Panc1 (cell line): ENCODE results near the gene MYOT. TPM values are rescaled to one million over a fixed set of nuclear protein-coding genes. Genes with fewer than 3 reads are reported as not detected.

Source experiments
- ATAC-seq: fragments of 200-7000 bp; cut with Tn5 transposase; 2 replicates; pipeline ENCODE4 v1.9.1; 2020; ENCODE audit warnings: mild to moderate bottlenecking, moderate library complexity
- BruUV-seq: library from RNA; stranded (reverse); fragments of 400-500 nt; replicated peaks from 2 replicates; lab custom pipeline; 2021; lab: Mats Ljungman, UMichigan
- CTCF ChIA-PET: fragments of 300-600 bp; sonication (Branson Sonifier 250); formaldehyde crosslinking; loops from one replicate; lab custom pipeline; 2022; ENCODE audit warnings: antibody characterized with exemption; lab: Charles Lee
- POLR2A ChIA-PET: fragments of 300-600 bp; sonication (Branson Sonifier 250); formaldehyde crosslinking; loops from one replicate; lab custom pipeline; 2022; ENCODE audit warnings: antibody characterized with exemption; lab: Charles Lee
- DNase-seq: peaks from one replicate; pipeline ENCODE4 v3.0.0-alpha.2; 2010; ENCODE audit warnings: low read depth, low spot score
- H3K27ac ChIP-seq: 2 replicates; pipeline ENCODE4 v1.5.1; 2011; ENCODE audit warnings: mild to moderate bottlenecking, low read length, inconsistent platforms
- H3K27me3 ChIP-seq: fragments of 200-500 bp; sonication (Bioruptor generic); 2 replicates; pipeline ENCODE4 v1.6.0; 2014; ENCODE audit warnings: low read length, inconsistent platforms; ENCODE audit not compliant: control insufficient read depth, insufficient read depth
- H3K36me3 ChIP-seq: fragments of 200-500 bp; sonication (Bioruptor generic); 2 replicates; pipeline ENCODE4 v1.5.1; 2014; ENCODE audit warnings: inconsistent platforms, mild to moderate bottlenecking, low read length, moderate library complexity; ENCODE audit not compliant: control insufficient read depth, insufficient read depth
- H3K4me1 ChIP-seq: 2 replicates; pipeline ENCODE4 v1.5.1; 2011; ENCODE audit warnings: inconsistent platforms, mild to moderate bottlenecking, low read length, moderate library complexity; ENCODE audit not compliant: control insufficient read depth, insufficient read depth
- H3K4me3 ChIP-seq, 2 experiments: 2 replicates each; pipeline ENCODE4 v1.5.1; 2011 to 2012; ENCODE audit warnings: low read depth in 2 of 2, low read length in 2 of 2, mild to moderate bottlenecking in 2 of 2, inconsistent platforms in 1 of 2, moderate library complexity in 1 of 2
- H3K9me3 ChIP-seq: fragments of 200-500 bp; sonication (Bioruptor generic); 2 replicates; pipeline ENCODE4 v1.5.1; 2014; ENCODE audit warnings: low read depth, mild to moderate bottlenecking, inconsistent platforms, low read length, moderate library complexity; ENCODE audit not compliant: control insufficient read depth, insufficient read depth
- POLR2AphosphoS5 ChIP-seq: IDR thresholded peaks from 2 replicates; pipeline ENCODE4 v1.6.1; 2012; ENCODE audit warnings: mild to moderate bottlenecking, low read depth, low read length, moderate library complexity
- SIN3A ChIP-seq: IDR thresholded peaks from 2 replicates; pipeline ENCODE4 v1.6.1; 2012; ENCODE audit warnings: low read depth, mild to moderate bottlenecking, low read length, moderate library complexity, borderline replicate concordance; ENCODE audit not compliant: insufficient read depth
- TCF7L2 ChIP-seq: IDR thresholded peaks from 2 replicates; pipeline ENCODE4 v1.6.1; 2011; ENCODE audit warnings: mild to moderate bottlenecking, low read depth, low read length, inconsistent platforms
- in situ Hi-C: cut with HindIII; loops from 2 replicates; pipeline ENCODE4 v1.10.0; 2016; ENCODE audit warnings: low sequenced_read_pairs, low pct_unique_long_range_greater_than_20kb
- intact Hi-C: fragments of 100-400 bp; cut with micrococcal nuclease; formaldehyde crosslinking; loops from one replicate; pipeline ENCODE4 v1.10.0; 2022; ENCODE audit not compliant: unreplicated experiment
- total RNA-seq: library from RNA; stranded (reverse); gene quantifications from one replicate; pipeline ENCODE4 v1.2.1, GENCODE V29; 2021; ENCODE audit not compliant: unreplicated experiment
- TF ChIP-seq, protein P1 (sequence below): fragments of 450-650 bp; IDR thresholded peaks from 2 replicates; pipeline ENCODE4 v1.5.1; 2017; ENCODE audit warnings: mild to moderate bottlenecking
- TF ChIP-seq, protein P2 (sequence below), 2 experiments: IDR thresholded peaks; 2 replicates each; pipeline ENCODE4 v1.6.1; 2011 to 2012; ENCODE audit warnings: low read depth in 2 of 2, control low read depth in 1 of 2, low read length in 1 of 2, mild to moderate bottlenecking in 1 of 2, moderate library complexity in 1 of 2; ENCODE audit not compliant: insufficient read depth in 1 of 2

MYOT gene
- total RNA-seq, 1 experiment from 2014 or later: not detected

DNA sequence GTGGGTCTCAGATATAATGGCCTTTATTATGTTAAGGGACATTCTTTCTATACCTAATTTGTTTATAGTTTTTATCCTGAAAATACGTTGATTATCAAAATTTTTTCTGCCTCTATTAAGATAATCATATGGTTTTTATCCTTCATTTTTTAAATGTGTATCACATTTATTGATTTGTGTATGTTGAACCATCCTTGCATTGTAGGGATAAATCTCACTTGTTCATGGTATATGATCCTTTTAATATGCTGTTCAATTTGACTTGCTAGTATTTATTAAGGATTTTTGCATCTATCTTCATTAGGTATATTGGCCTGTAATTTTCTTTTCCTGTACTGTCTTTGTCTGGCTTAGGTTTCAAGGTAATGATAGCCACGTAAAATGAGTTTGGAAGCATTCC is 47.1 kb downstream of the MYOT start:
- Histone ChIP-seq H3K27ac (no peak overlapping the region), H3K27me3 (no peaks in the 10 kb centered on the region), H3K36me3 (no peaks in the 10 kb centered on the region), H3K9me3 (peaks cover 4% of the 10 kb centered on the region; the same call in 1 of the 2 replicates), H3K4me1 (no peaks in the 10 kb centered on the region), H3K4me3 (no peak overlapping the region)
- no peak for DNase-seq
- CTCF ChIA-PET: no interaction called here
- in situ Hi-C loops: no loop called here
- BruUV-seq: no TSS peak
- no peak for ATAC-seq
- TF ChIP-seq POLR2AphosphoS5: no peak
- no peak for TF ChIP-seq SIN3A
- TF ChIP-seq, protein P1, sequence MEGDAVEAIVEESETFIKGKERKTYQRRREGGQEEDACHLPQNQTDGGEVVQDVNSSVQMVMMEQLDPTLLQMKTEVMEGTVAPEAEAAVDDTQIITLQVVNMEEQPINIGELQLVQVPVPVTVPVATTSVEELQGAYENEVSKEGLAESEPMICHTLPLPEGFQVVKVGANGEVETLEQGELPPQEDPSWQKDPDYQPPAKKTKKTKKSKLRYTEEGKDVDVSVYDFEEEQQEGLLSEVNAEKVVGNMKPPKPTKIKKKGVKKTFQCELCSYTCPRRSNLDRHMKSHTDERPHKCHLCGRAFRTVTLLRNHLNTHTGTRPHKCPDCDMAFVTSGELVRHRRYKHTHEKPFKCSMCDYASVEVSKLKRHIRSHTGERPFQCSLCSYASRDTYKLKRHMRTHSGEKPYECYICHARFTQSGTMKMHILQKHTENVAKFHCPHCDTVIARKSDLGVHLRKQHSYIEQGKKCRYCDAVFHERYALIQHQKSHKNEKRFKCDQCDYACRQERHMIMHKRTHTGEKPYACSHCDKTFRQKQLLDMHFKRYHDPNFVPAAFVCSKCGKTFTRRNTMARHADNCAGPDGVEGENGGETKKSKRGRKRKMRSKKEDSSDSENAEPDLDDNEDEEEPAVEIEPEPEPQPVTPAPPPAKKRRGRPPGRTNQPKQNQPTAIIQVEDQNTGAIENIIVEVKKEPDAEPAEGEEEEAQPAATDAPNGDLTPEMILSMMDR: no peak
- TF ChIP-seq, protein P2, sequence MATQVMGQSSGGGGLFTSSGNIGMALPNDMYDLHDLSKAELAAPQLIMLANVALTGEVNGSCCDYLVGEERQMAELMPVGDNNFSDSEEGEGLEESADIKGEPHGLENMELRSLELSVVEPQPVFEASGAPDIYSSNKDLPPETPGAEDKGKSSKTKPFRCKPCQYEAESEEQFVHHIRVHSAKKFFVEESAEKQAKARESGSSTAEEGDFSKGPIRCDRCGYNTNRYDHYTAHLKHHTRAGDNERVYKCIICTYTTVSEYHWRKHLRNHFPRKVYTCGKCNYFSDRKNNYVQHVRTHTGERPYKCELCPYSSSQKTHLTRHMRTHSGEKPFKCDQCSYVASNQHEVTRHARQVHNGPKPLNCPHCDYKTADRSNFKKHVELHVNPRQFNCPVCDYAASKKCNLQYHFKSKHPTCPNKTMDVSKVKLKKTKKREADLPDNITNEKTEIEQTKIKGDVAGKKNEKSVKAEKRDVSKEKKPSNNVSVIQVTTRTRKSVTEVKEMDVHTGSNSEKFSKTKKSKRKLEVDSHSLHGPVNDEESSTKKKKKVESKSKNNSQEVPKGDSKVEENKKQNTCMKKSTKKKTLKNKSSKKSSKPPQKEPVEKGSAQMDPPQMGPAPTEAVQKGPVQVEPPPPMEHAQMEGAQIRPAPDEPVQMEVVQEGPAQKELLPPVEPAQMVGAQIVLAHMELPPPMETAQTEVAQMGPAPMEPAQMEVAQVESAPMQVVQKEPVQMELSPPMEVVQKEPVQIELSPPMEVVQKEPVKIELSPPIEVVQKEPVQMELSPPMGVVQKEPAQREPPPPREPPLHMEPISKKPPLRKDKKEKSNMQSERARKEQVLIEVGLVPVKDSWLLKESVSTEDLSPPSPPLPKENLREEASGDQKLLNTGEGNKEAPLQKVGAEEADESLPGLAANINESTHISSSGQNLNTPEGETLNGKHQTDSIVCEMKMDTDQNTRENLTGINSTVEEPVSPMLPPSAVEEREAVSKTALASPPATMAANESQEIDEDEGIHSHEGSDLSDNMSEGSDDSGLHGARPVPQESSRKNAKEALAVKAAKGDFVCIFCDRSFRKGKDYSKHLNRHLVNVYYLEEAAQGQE (IDR thresholded peaks at IDR 0.05; ENCODE audit: insufficient read depth in 1 of 2, low read depth in 2 of 2, low read length in 1 of 2): no peak
- TF ChIP-seq TCF7L2: no peak
- intact Hi-C loops: no loop called here
- POLR2A ChIA-PET: no interaction called here

DNA sequence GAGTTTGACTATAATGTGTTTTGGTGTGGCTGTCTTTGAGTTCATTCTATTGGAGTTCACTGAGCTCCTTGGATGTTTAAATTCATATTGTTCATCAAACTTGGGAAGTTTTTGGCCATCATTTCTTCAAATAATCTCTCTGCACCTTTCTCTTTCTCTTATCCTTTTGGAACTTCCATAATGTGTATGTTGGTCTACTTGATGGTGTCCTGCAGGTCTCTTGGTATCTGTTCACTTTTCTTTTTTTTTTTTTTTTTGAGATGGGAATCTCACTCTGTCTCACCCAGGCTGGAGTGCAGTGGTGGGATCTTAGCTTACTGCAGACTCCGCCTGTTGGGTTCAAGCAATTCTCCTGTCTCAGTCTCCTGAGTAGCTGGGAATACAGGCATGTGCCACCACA is 49.3 kb downstream of the MYOT start:
- no peaks in the 10 kb centered on the region for H3K4me1 ChIP-seq
- TF ChIP-seq, protein P2 (IDR thresholded peaks at IDR 0.05; ENCODE audit: insufficient read depth in 1 of 2, low read depth in 2 of 2, low read length in 1 of 2): no peak
- TF ChIP-seq TCF7L2 (no peak), POLR2AphosphoS5 (no peak), SIN3A (no peak)
- TF ChIP-seq, protein P1: no peak
- in situ Hi-C loops (no loop called here), intact Hi-C loops (no loop called here)
- H3K27me3 ChIP-seq: no peaks in the 10 kb centered on the region
- ChIA-PET POLR2A (no interaction called here), CTCF (no interaction called here)
- peaks cover 4% of the 10 kb centered on the region; the same call in 1 of the 2 replicates for H3K9me3 ChIP-seq
- DNase-seq (no peak), ATAC-seq (no peak)
- no peak overlapping the region for H3K4me3 ChIP-seq
- BruUV-seq: no TSS peak
- H3K27ac ChIP-seq: no peak overlapping the region
- H3K36me3 ChIP-seq: no peaks in the 10 kb centered on the region
